H1 (cell line): ENCODE measurements around the gene TRPV4. TPM values are rescaled to one million over a fixed set of nuclear protein-coding genes. Genes with fewer than 3 reads are reported as not detected.

Source experiments
- CTCF ChIA-PET: fragments of 300-600 bp; sonication (Branson Sonifier 250); formaldehyde crosslinking; loops from one replicate; lab custom pipeline; 2021; ENCODE audit not compliant: partially characterized antibody; lab: Charles Lee
- POLR2A ChIA-PET: fragments of 300-600 bp; sonication (Branson Sonifier 250); formaldehyde crosslinking; loops from one replicate; lab custom pipeline; 2021; ENCODE audit warnings: inconsistent platforms; ENCODE audit not compliant: partially characterized antibody; lab: Charles Lee
- DNase-seq, 2 experiments: peaks; one replicate each; pipeline versions ENCODE4 v3.0.0 to v3.0.0-alpha.2; 2010 to 2022; ENCODE audit warnings: low spot score in 2 of 2, low read depth in 1 of 2, mixed read lengths in 1 of 2
- FAIRE-seq: peaks from 2 replicates; lab custom pipeline; 2011; peaks lifted over from hg19 to GRCh38; lab: Jason Lieb, UNC
- H2AFZ ChIP-seq: 2 replicates; pipeline ENCODE4 v1.8.1; 2012; ENCODE audit warnings: low read length, inconsistent platforms
- H2AK5ac ChIP-seq: 2 replicates; pipeline ENCODE4 v1.6.1; 2013; ENCODE audit warnings: low read depth, low read length
- H2BK120ac ChIP-seq: replicated peaks from 2 replicates; pipeline ENCODE3; 2013; ENCODE audit warnings: low read depth, low read length, inconsistent platforms
- H2BK12ac ChIP-seq: 2 replicates; pipeline ENCODE4 v1.6.1; 2013; ENCODE audit warnings: low read depth, low read length
- H2BK15ac ChIP-seq: 2 replicates; pipeline ENCODE4 v1.6.1; 2013; ENCODE audit warnings: low read length
- H2BK20ac ChIP-seq: 2 replicates; pipeline ENCODE4 v1.6.1; 2013; ENCODE audit warnings: low read length
- H2BK5ac ChIP-seq: 2 replicates; pipeline ENCODE4 v1.6.1; 2013; ENCODE audit warnings: low read depth, low read length
- H3K14ac ChIP-seq: 2 replicates; pipeline ENCODE4 v1.6.1; 2013; ENCODE audit warnings: inconsistent platforms; ENCODE audit not compliant: insufficient read length
- H3K18ac ChIP-seq: 2 replicates; pipeline ENCODE4 v1.6.1; 2013; ENCODE audit warnings: low read length; ENCODE audit errors: extremely low read depth
- H3K23ac ChIP-seq: 2 replicates; pipeline ENCODE4 v1.6.1; 2013; ENCODE audit warnings: inconsistent platforms; ENCODE audit not compliant: insufficient read length
- H3K23me2 ChIP-seq: 2 replicates; pipeline ENCODE4 v1.6.1; 2013; ENCODE audit warnings: low read depth, low read length
- H3K27ac ChIP-seq: 2 replicates; pipeline ENCODE4 v1.6.1; 2011; ENCODE audit warnings: low read depth, low read length, inconsistent platforms
- H3K27me3 ChIP-seq, 4 experiments: replicated peaks in 1 of 4; 1 replicate in 1 of 4; 2 replicates in 3 of 4; pipeline versions ENCODE4 v1.6.1 to v1.8.1; 2011 to 2013; ENCODE audit warnings: low read length in 3 of 4, mild to moderate bottlenecking in 3 of 4, inconsistent platforms in 2 of 4, mixed read lengths in 2 of 4, moderate library complexity in 1 of 4; ENCODE audit not compliant: control insufficient read depth in 3 of 4, insufficient read depth in 3 of 4; ENCODE audit errors: extremely low read depth in 1 of 4
- H3K36me3 ChIP-seq, 4 experiments: 2 replicates each; pipeline versions ENCODE4 v1.6.1 to v1.8.1; 2011 to 2013; ENCODE audit warnings: mild to moderate bottlenecking in 4 of 4, low read length in 3 of 4, moderate library complexity in 2 of 4, control low read depth in 1 of 4, inconsistent platforms in 1 of 4; ENCODE audit not compliant: insufficient read depth in 4 of 4, control insufficient read depth in 2 of 4
- H3K4ac ChIP-seq: replicated peaks from 2 replicates; pipeline ENCODE3; 2013; ENCODE audit warnings: low read length, low read depth, mixed read lengths, inconsistent platforms; ENCODE audit not compliant: insufficient read length
- H3K4me1 ChIP-seq, 4 experiments: replicated peaks in 1 of 4; 1 replicate in 1 of 4; 2 replicates in 3 of 4; pipeline versions ENCODE4 v1.6.1 to v1.8.1; 2011 to 2013; ENCODE audit warnings: low read length in 3 of 4, inconsistent platforms in 2 of 4, mixed read lengths in 1 of 4; ENCODE audit not compliant: insufficient read depth in 4 of 4, control insufficient read depth in 3 of 4
- H3K4me2 ChIP-seq, 2 experiments: 2 replicates each; pipeline versions ENCODE4 v1.6.1 to v1.8.1; 2011 to 2013; ENCODE audit warnings: low read depth in 2 of 2, low read length in 2 of 2, control low read depth in 1 of 2, inconsistent platforms in 1 of 2, mild to moderate bottlenecking in 1 of 2; ENCODE audit not compliant: insufficient read depth in 1 of 2
- H3K4me3 ChIP-seq, 4 experiments: fragments of 200-600, 300-600 bp in 1 of 4; sonication (generic), shearing (Covaris generic), sonication (Bioruptor Twin) in 1 of 4; 2 replicates each; pipeline versions ENCODE4 v1.5.1 to v1.8.1; 2011 to 2016; ENCODE audit warnings: low read length in 4 of 4, low read depth in 3 of 4, control low read depth in 2 of 4, inconsistent platforms in 2 of 4, mild to moderate bottlenecking in 2 of 4, mixed read lengths in 1 of 4, moderate library complexity in 1 of 4; ENCODE audit not compliant: insufficient read depth in 2 of 4; ENCODE audit errors: extremely low read depth in 1 of 4
- H3K56ac ChIP-seq: replicated peaks from 2 replicates; pipeline ENCODE3; 2013; ENCODE audit warnings: low read depth, mild to moderate bottlenecking, mixed read lengths, low read length, inconsistent platforms; ENCODE audit not compliant: insufficient read length
- H3K79me1 ChIP-seq: 2 replicates; pipeline ENCODE4 v1.6.1; 2013; ENCODE audit warnings: low read depth, low read length, control low read depth
- H3K79me2 ChIP-seq, 2 experiments: 2 replicates each; pipeline versions ENCODE4 v1.6.1 to v1.8.1; 2012 to 2013; ENCODE audit warnings: low read length in 2 of 2, mild to moderate bottlenecking in 2 of 2, inconsistent platforms in 1 of 2; ENCODE audit not compliant: insufficient read depth in 2 of 2, control insufficient read depth in 1 of 2
- H3K9ac ChIP-seq, 4 experiments: replicated peaks in 1 of 4; 1 replicate in 1 of 4; 2 replicates in 3 of 4; pipeline versions ENCODE4 v1.6.1 to v1.8.1; 2011 to 2013; ENCODE audit warnings: low read depth in 3 of 4, low read length in 3 of 4, control low read depth in 2 of 4, mild to moderate bottlenecking in 2 of 4, moderate library complexity in 2 of 4, inconsistent platforms in 1 of 4; ENCODE audit errors: extremely low read depth in 1 of 4
- H3K9me3 ChIP-seq, 2 experiments: 2 replicates each; pipeline versions ENCODE4 v1.6.1 to v1.8.1; 2012 to 2013; ENCODE audit warnings: mild to moderate bottlenecking in 2 of 2, moderate library complexity in 2 of 2, control low read depth in 1 of 2, inconsistent platforms in 1 of 2, low read depth in 1 of 2, low read length in 1 of 2, mixed read lengths in 1 of 2; ENCODE audit not compliant: insufficient read depth in 2 of 2
- H4K20me1 ChIP-seq, 2 experiments: replicated peaks in 1 of 2; 2 replicates each; pipeline versions ENCODE3 to v1.8.1; 2011 to 2013; ENCODE audit warnings: inconsistent platforms in 2 of 2, low read length in 2 of 2, mild to moderate bottlenecking in 1 of 2; ENCODE audit not compliant: insufficient read depth in 2 of 2, control insufficient read depth in 1 of 2
- H4K5ac ChIP-seq: 2 replicates; pipeline ENCODE4 v1.6.1; 2013; ENCODE audit warnings: low read length, low read depth, mixed read lengths, inconsistent platforms; ENCODE audit not compliant: insufficient read length
- H4K8ac ChIP-seq: 2 replicates; pipeline ENCODE4 v1.8.0; 2013; ENCODE audit warnings: mild to moderate bottlenecking, moderate library complexity, low read length, inconsistent platforms; ENCODE audit not compliant: insufficient read depth; ENCODE audit errors: extremely low read depth
- H4K91ac ChIP-seq: replicated peaks from 2 replicates; pipeline ENCODE3; 2013; ENCODE audit warnings: low read length, mixed read lengths, inconsistent platforms; ENCODE audit not compliant: insufficient read length
- BACH1 ChIP-seq: IDR thresholded peaks from 2 replicates; pipeline ENCODE4 v1.6.1; 2012; ENCODE audit warnings: low read length, improper control_type of control experiment
- BRCA1 ChIP-seq: IDR thresholded peaks from 2 replicates; pipeline ENCODE4 v1.6.1; 2012; ENCODE audit warnings: low read depth, low read length, improper control_type of control experiment
- CREB1 ChIP-seq: IDR thresholded peaks from 2 replicates; pipeline ENCODE4 v1.6.1; 2012; ENCODE audit warnings: inconsistent platforms
- EGR1 ChIP-seq: IDR thresholded peaks from 2 replicates; pipeline ENCODE4 v1.6.1; 2011; ENCODE audit warnings: low read depth, low read length, borderline replicate concordance
- EP300 ChIP-seq, 2 experiments: IDR thresholded peaks; 1 replicate in 1 of 2; 2 replicates in 1 of 2; pipeline ENCODE4 v1.6.1; 2011 to 2012; ENCODE audit warnings: low read depth in 2 of 2, low read length in 2 of 2, mild to moderate bottlenecking in 2 of 2, borderline replicate concordance in 1 of 2, inconsistent platforms in 1 of 2, moderate library complexity in 1 of 2
- HDAC2 ChIP-seq, 2 experiments: fragments of 300-600 bp in 1 of 2; sonication (generic) in 1 of 2; IDR thresholded peaks; 2 replicates each; pipeline ENCODE4 v1.6.1; 2011 to 2012; ENCODE audit warnings: low read depth in 2 of 2, low read length in 2 of 2, mild to moderate bottlenecking in 2 of 2, moderate library complexity in 2 of 2, borderline replicate concordance in 1 of 2, inconsistent platforms in 1 of 2
- MAFK ChIP-seq: IDR thresholded peaks from 2 replicates; pipeline ENCODE4 v1.6.1; 2012; ENCODE audit warnings: low read depth, mild to moderate bottlenecking, improper control_type of control experiment, low read length
- NRF1 ChIP-seq: IDR thresholded peaks from 2 replicates; pipeline ENCODE4 v1.6.1; 2011; ENCODE audit warnings: mild to moderate bottlenecking, low read depth, low read length, improper control_type of control experiment
- POLR2A ChIP-seq, 2 experiments: IDR thresholded peaks; 1 replicate in 1 of 2; 2 replicates in 1 of 2; pipeline ENCODE4 v1.6.1; 2011; ENCODE audit warnings: low read depth in 2 of 2, low read length in 2 of 2, mild to moderate bottlenecking in 2 of 2; ENCODE audit errors: control extremely low read depth in 1 of 2
- SAP30 ChIP-seq: fragments of 300-600 bp; sonication (generic); IDR thresholded peaks from 2 replicates; pipeline ENCODE4 v1.7.1; 2012; ENCODE audit warnings: low read length, moderate library complexity, mild to moderate bottlenecking, inconsistent platforms; ENCODE audit not compliant: insufficient read depth, insufficient replicate concordance
- SIRT6 ChIP-seq: IDR thresholded peaks from one replicate; pipeline ENCODE4 v1.7.1; 2012; ENCODE audit warnings: low read length, inconsistent platforms
- SP4 ChIP-seq: IDR thresholded peaks from 2 replicates; pipeline ENCODE4 v1.6.1; 2012; ENCODE audit warnings: low read length, inconsistent platforms
- TEAD4 ChIP-seq: IDR thresholded peaks from 2 replicates; pipeline ENCODE4 v1.6.1; 2012; ENCODE audit warnings: low read depth, low read length, inconsistent platforms, mixed read lengths
- YY1 ChIP-seq: IDR thresholded peaks from 2 replicates; pipeline ENCODE4 v1.6.1; 2011; ENCODE audit warnings: low read depth, mild to moderate bottlenecking, low read length
- WGBS, 2 experiments: shearing (Covaris generic) in 1 of 2; methylation state at CpG; one replicate each; pipeline versions ENCODE4 v1.1.6 to v1.1.7; 2013 to 2015; ENCODE audit warnings: low lambda C conversion rate in 2 of 2, mixed read lengths in 2 of 2, inconsistent platforms in 1 of 2, low coverage in 1 of 2, missing lambda C conversion rate in 1 of 2; ENCODE audit not compliant: insufficient replicate concordance in 2 of 2, insufficient coverage in 1 of 2, insufficient read length in 1 of 2; ENCODE audit errors: extremely low coverage in 1 of 2, missing lambda C conversion rate in 1 of 2; 5-methylcytosine and 5-hydroxymethylcytosine counted together
- polyA plus RNA-seq, 7 experiments: library from polyadenylated mRNA; depleted of rRNA in 3 of 7; stranded (reverse) in 5 of 7; unstranded in 2 of 7; fragments of >200 nt in 5 of 7; fragments of 200-250 nt in 2 of 7; gene quantifications; 1 replicate in 5 of 7; 2 replicates in 1 of 7; 4 replicates in 1 of 7; pipeline versions ENCODE4 v1.2.1 to v1.2.3, GENCODE V29; 2011 to 2013; ENCODE audit warnings: missing spikeins in 2 of 7, mixed read lengths in 2 of 7
- total RNA-seq: library from RNA; stranded (reverse); fragmentation: NEBNext Ultra II Directional; extraction: Animal tissue kit (Norgen Biotek cat#: 25700); gene quantifications from 2 replicates; pipeline ENCODE4 v1.2.1, GENCODE V29; 2021
- TF ChIP-seq, protein P1 (sequence below): IDR thresholded peaks from 2 replicates; pipeline ENCODE4 v1.6.1; 2011; ENCODE audit warnings: low read length, improper control_type of control experiment

Gene TRPV4
- total and polyA plus RNA-seq, 2 of the 8 experiments (the other 6 are each of a cell fraction or from before 2014, with no cell fraction given), result 2.1 to 6.2 TPM

DNA sequence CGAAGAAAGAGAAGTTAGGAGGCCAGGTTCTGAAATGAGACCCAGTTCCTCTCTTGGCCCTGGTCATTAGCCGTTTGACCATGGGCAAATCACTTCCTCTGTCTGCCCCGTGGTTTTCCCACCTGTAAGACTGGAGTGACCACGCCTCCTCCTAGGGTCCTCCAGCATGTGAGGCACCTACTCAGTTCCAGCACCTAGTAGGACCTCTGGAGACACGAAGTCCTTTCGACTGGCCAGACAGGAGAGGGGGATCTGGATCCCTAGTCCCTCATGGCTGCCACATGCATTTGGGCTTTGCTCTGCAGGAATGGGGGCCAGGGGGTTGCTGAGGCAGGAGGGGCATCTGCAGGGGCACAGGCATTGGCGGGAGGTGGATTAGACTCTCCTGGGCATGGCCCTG is 16.3 kb downstream of the TRPV4 start:
- no peak overlapping the region for H2BK20ac ChIP-seq
- no peak overlapping the region for H3K18ac ChIP-seq
- peaks cover 12% of the 10 kb centered on the region; the same call in 1 of the 2 replicates for H3K23me2 ChIP-seq
- no peak overlapping the region for H2BK5ac ChIP-seq
- no peak overlapping the region for H3K56ac ChIP-seq
- no peaks in the 10 kb centered on the region for H3K79me2 ChIP-seq
- H4K20me1 ChIP-seq, result peaks cover 0 to 8% of the 10 kb centered on the region in 2 experiments
- POLR2A ChIA-PET, result no interaction called here
- no peak overlapping the region for H2BK12ac ChIP-seq
- no peak for FAIRE-seq
- H3K27ac ChIP-seq, result no peak overlapping the region
- WGBS, 2 experiments, result 93% methylated on average over 7 of the region's 7 CpGs; no CpG with 5 or more reads in 1 of the 2 experiments
- H4K8ac ChIP-seq, result no peak overlapping the region
- H2BK120ac ChIP-seq, result no peak overlapping the region
- no peak overlapping the region for H3K9ac ChIP-seq
- no peak overlapping the region for H4K91ac ChIP-seq
- no peaks in the 10 kb centered on the region for H3K27me3 ChIP-seq
- H3K79me1 ChIP-seq, result no peaks in the 10 kb centered on the region
- no peak overlapping the region for H4K5ac ChIP-seq
- H3K4ac ChIP-seq, result no peak overlapping the region
- no peak overlapping the region for H3K4me3 ChIP-seq
- TF ChIP-seq EP300 (IDR thresholded peaks at IDR 0.05; ENCODE audit: borderline replicate concordance in 1 of 2, low read depth in 2 of 2, low read length in 2 of 2) (no peak), YY1 (no peak), POLR2A (IDR thresholded peaks at IDR 0.05; ENCODE audit: control extremely low read depth in 1 of 2, low read depth in 2 of 2, low read length in 2 of 2) (no peak), BRCA1 (no peak), SP4 (no peak), HDAC2 (IDR thresholded peaks at IDR 0.05; ENCODE audit: borderline replicate concordance in 1 of 2, low read depth in 2 of 2, low read length in 2 of 2) (no peak), SIRT6 (no peak), EGR1 (no peak), SAP30 (no peak), CREB1 (no peak), TEAD4 (no peak), BACH1 (no peak), NRF1 (no peak), MAFK (no peak)
- TF ChIP-seq, protein P1, sequence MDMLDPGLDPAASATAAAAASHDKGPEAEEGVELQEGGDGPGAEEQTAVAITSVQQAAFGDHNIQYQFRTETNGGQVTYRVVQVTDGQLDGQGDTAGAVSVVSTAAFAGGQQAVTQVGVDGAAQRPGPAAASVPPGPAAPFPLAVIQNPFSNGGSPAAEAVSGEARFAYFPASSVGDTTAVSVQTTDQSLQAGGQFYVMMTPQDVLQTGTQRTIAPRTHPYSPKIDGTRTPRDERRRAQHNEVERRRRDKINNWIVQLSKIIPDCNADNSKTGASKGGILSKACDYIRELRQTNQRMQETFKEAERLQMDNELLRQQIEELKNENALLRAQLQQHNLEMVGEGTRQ, result no peak
- no peak overlapping the region for H2AK5ac ChIP-seq
- no peak for DNase-seq
- no peak overlapping the region for H2BK15ac ChIP-seq
- H2AFZ ChIP-seq, result no peak overlapping the region
- no peak overlapping the region for H3K4me2 ChIP-seq
- H3K14ac ChIP-seq, result no peak overlapping the region
- no peaks in the 10 kb centered on the region for H3K36me3 ChIP-seq
- H3K9me3 ChIP-seq, result 0 out of 4 replicates have a peak, but pooled peaks cover 0 to 5% of the 10 kb centered on the region in 2 experiments
- H3K4me1 ChIP-seq, result no peaks in the 10 kb centered on the region; a peak in 1 of 7 replicates
- no peak overlapping the region for H3K23ac ChIP-seq
- CTCF ChIA-PET, result interaction anchor here (2.8 kb wide), 1 partner anchor 11 kb away, joined by 28 read pairs; no protein-coding TSS in a partner anchor
